Neutrophil (primary cell): ENCODE measurements around the gene QRICH1.

Experiments
- H3K27ac ChIP-seq: fragments of 200-600 bp; sonication (generic); 2 replicates; pipeline ENCODE4 v1.5.1; 2016; ENCODE audit warnings: mild to moderate bottlenecking, moderate library complexity
- H3K27me3 ChIP-seq: fragments of 200-600 bp; sonication (generic); 2 replicates; pipeline ENCODE4 v1.6.0; 2016; ENCODE audit warnings: mild to moderate bottlenecking
- H3K36me3 ChIP-seq: fragments of 200-600 bp; sonication (generic); 2 replicates; pipeline ENCODE4 v1.5.1; 2017
- H3K4me1 ChIP-seq, 2 experiments: fragments of 200-600 bp in 1 of 2; sonication (generic) in 1 of 2; 1 replicate in 1 of 2; 2 replicates in 1 of 2; pipeline versions ENCODE4 v1.5.1 to v1.6.1; 2013 to 2016; ENCODE audit warnings: low read depth in 1 of 2, low read length in 1 of 2, mild to moderate bottlenecking in 1 of 2, moderate library complexity in 1 of 2; ENCODE audit not compliant: control insufficient read depth in 1 of 2, insufficient read depth in 1 of 2
- H3K4me3 ChIP-seq, 2 experiments: fragments of 200-600 bp in 1 of 2; sonication (generic) in 1 of 2; 1 replicate in 1 of 2; 2 replicates in 1 of 2; pipeline ENCODE4 v1.5.1; 2013 to 2016; ENCODE audit warnings: low read depth in 1 of 2, low read length in 1 of 2, mild to moderate bottlenecking in 1 of 2, moderate library complexity in 1 of 2
- H3K9me3 ChIP-seq: fragments of 200-600 bp; sonication (generic); 2 replicates; pipeline ENCODE4 v1.5.1; 2016
- TF ChIP-seq, protein P1 (sequence below): fragments of 200-600 bp; sonication (generic); IDR thresholded peaks from 2 replicates; pipeline ENCODE4 v1.5.1; 2016; ENCODE audit warnings: antibody characterized with exemption

The QRICH1 gene

GRCh38 chr3:48991851-48992545 is 101.9 kb downstream of the QRICH1 start:
- Histone ChIP-seq H3K36me3 (no peaks in the 10 kb centered on the region), H3K4me3 (no peak overlapping the region), H3K27ac (no peak overlapping the region), H3K4me1 (peaks cover 23% of the 10 kb centered on the region in 2 experiments), H3K9me3 (no peaks in the 10 kb centered on the region), H3K27me3 (no peaks in the 10 kb centered on the region)
- TF ChIP-seq, protein P1, sequence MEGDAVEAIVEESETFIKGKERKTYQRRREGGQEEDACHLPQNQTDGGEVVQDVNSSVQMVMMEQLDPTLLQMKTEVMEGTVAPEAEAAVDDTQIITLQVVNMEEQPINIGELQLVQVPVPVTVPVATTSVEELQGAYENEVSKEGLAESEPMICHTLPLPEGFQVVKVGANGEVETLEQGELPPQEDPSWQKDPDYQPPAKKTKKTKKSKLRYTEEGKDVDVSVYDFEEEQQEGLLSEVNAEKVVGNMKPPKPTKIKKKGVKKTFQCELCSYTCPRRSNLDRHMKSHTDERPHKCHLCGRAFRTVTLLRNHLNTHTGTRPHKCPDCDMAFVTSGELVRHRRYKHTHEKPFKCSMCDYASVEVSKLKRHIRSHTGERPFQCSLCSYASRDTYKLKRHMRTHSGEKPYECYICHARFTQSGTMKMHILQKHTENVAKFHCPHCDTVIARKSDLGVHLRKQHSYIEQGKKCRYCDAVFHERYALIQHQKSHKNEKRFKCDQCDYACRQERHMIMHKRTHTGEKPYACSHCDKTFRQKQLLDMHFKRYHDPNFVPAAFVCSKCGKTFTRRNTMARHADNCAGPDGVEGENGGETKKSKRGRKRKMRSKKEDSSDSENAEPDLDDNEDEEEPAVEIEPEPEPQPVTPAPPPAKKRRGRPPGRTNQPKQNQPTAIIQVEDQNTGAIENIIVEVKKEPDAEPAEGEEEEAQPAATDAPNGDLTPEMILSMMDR = no peak

DNA sequence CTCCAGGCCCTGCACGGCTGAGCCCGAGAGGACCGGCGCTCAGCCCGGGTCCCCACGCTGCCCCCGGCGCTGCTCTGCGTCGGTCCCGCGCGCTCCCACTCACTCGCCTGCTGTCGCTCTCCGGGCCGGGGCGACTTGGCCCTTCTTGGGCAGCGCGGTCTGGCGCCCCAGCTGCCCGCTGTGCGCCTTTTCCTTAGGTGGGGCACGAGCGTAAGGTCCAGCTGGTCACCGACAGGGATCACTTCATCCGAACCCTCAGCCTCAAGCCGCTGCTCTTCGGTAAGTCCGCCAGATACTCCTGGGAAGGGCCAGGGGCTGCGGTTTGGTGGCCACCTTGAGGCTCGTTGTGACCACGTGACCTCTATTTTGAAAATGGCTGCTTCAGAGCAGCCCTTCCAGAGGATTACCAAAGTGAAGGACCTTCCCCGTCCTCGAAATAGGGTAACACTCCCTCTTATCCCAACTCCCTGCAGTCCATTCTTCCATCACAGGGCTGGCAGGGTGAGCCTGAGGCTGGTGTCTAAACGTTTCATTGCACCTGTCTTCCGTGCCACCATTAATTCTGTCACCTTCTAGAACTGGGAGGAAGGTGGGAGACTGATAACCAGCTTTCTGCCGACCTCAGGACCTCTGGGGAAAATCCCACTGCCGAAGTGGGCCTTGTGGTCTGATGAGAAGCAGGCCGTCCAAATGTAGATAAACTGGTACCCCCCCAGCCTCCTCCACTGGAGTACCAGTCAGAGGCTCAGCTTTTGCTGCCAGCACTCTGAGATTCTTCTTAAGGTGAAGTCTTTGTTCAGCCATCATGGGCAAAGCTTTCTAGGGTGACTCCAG is 103.0 kb downstream of the QRICH1 start:
- H3K4me3 ChIP-seq = peak overlapping the region; percentile 87 to 91
- TF ChIP-seq, protein P1 = no peak
- H3K36me3 ChIP-seq = peaks cover 1% of the 10 kb centered on the region
- peaks cover 23% of the 10 kb centered on the region in 2 experiments for H3K4me1 ChIP-seq
- H3K27ac ChIP-seq = peak overlapping the region; percentile 73
- no peaks in the 10 kb centered on the region for H3K9me3 ChIP-seq
- H3K27me3 ChIP-seq = no peaks in the 10 kb centered on the region

GRCh38 chr3:48989796-48990635 is 103.9 kb downstream of the QRICH1 start, which contains the start of gene P4HTM:
Gene P4HTM, plus strand, starts transcription at chr3:48990241. Its CDS starts 16 bp downstream, at chr3:48990257.
- TF ChIP-seq, protein P1 = peak; percentile 38
- H3K27ac ChIP-seq = peak within 1 kb of the TSS; percentile 73

DNA sequence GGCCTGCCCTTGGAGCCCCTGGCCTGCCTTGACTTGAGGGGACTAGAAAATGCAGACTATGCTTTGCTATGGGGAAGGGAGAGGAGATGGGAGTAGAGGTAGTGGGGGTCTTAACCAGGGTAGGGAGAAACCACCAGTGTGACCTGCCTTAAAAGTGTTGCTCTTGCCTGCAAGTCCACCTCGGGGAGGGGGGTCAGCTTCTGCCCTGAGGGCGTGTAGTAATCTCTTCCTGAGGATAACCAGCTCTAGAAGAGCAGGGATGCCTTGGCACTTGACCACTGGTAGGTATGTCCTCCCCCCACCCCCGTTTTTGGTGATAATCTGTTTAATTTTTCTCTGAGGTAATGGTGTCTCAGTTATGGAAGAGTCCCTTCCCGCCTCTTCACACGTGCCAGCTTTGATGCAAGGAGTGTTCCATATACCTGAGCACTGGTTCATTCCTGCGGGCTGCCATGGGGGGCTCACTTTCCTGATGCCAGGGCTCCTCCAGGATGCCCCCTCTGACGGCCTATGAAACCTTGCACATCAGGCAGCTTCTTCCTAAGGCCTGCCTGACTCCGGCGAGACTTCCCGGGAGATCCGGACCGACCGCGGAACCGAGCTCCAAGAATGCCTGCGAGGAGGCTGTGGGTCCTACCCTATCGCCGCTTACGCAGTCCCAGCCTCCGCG is 104.6 kb downstream of the QRICH1 start:
- Histone ChIP-seq H3K27me3 (no peaks in the 10 kb centered on the region), H3K27ac (peak overlapping the region; percentile 73), H3K9me3 (no peaks in the 10 kb centered on the region), H3K4me1 (peaks cover 23% of the 10 kb centered on the region in 2 experiments), H3K4me3 (peak overlapping the region; percentile 87 to 91), H3K36me3 (peaks cover 15% of the 10 kb centered on the region)
- TF ChIP-seq, protein P1 = no peak

More at GRCh38 chr3:48989796-48990635, 103.9 kb downstream of the QRICH1 start, which contains the start of gene P4HTM:
- H3K4me1 ChIP-seq = peaks cover 23% of the 10 kb centered on the region in 2 experiments
- peaks cover 10% of the 10 kb centered on the region for H3K36me3 ChIP-seq
- peak within 1 kb of the TSS; percentile 87 to 91 for H3K4me3 ChIP-seq
- no peaks in the 10 kb centered on the region for H3K27me3 ChIP-seq
- H3K9me3 ChIP-seq = no peaks in the 10 kb centered on the region
